HEK293 (cell line): ENCODE measurements around the gene DDX52.

ENCODE experiments used
- FEZF1 ChIP-seq: fragments of 450-650 bp; formaldehyde crosslinking; IDR thresholded peaks from 2 replicates; pipeline ENCODE4 v1.5.1; 2016; ENCODE audit warnings: missing biosample characterization, missing genetic modification characterization
- GLI4 ChIP-seq: fragments of 450-650 bp; formaldehyde crosslinking; IDR thresholded peaks from 2 replicates; pipeline ENCODE4 v1.5.1; 2016; ENCODE audit warnings: missing biosample characterization, missing genetic modification characterization
- HOXA7 ChIP-seq: sonication (generic); formaldehyde crosslinking; IDR thresholded peaks from 2 replicates; pipeline ENCODE4 v1.8.1; 2022; ENCODE audit warnings: missing genetic modification reagents, borderline replicate concordance
- MYNN ChIP-seq: fragments of 450-650 bp; formaldehyde crosslinking; IDR thresholded peaks from 2 replicates; pipeline ENCODE4 v1.5.1; 2016; ENCODE audit warnings: missing biosample characterization, missing genetic modification characterization, borderline replicate concordance
- YY2 ChIP-seq: fragments of 450-650 bp; formaldehyde crosslinking; IDR thresholded peaks from 2 replicates; pipeline ENCODE4 v1.5.1; 2016; ENCODE audit warnings: missing biosample characterization, missing genetic modification characterization
- ZBTB17 ChIP-seq: fragments of 450-650 bp; formaldehyde crosslinking; IDR thresholded peaks from 2 replicates; pipeline ENCODE4 v1.5.1; 2016; ENCODE audit warnings: missing biosample characterization, missing genetic modification characterization
- ZBTB8A ChIP-seq: fragments of 450-650 bp; formaldehyde crosslinking; IDR thresholded peaks from 2 replicates; pipeline ENCODE4 v1.5.1; 2016; ENCODE audit warnings: missing biosample characterization, missing genetic modification characterization
- ZNF121 ChIP-seq: fragments of 450-650 bp; formaldehyde crosslinking; IDR thresholded peaks from 2 replicates; pipeline ENCODE4 v1.5.1; 2016; ENCODE audit warnings: missing biosample characterization, missing genetic modification characterization
- ZNF146 ChIP-seq: fragments of 450-650 bp; formaldehyde crosslinking; IDR thresholded peaks from 2 replicates; pipeline ENCODE4 v1.5.1; 2016; ENCODE audit warnings: missing biosample characterization, missing genetic modification characterization
- ZNF184 ChIP-seq: fragments of 450-650 bp; IDR thresholded peaks from 2 replicates; pipeline ENCODE4 v1.5.1; 2018; ENCODE audit warnings: missing biosample characterization, mild to moderate bottlenecking, missing genetic modification characterization
- ZNF292 ChIP-seq: fragments of 450-650 bp; formaldehyde crosslinking; IDR thresholded peaks from 2 replicates; pipeline ENCODE4 v1.5.1; 2016; ENCODE audit warnings: low read depth, missing biosample characterization, missing genetic modification characterization, borderline replicate concordance
- ZNF324 ChIP-seq: fragments of 450-650 bp; formaldehyde crosslinking; IDR thresholded peaks from 2 replicates; pipeline ENCODE4 v1.5.1; 2016; ENCODE audit warnings: missing biosample characterization, missing genetic modification characterization
- ZNF394 ChIP-seq: fragments of 450-650 bp; formaldehyde crosslinking; IDR thresholded peaks from 2 replicates; pipeline ENCODE4 v1.5.1; 2016; ENCODE audit warnings: missing biosample characterization, missing genetic modification characterization, mild to moderate bottlenecking, moderate library complexity, borderline replicate concordance
- ZNF433 ChIP-seq: fragments of 450-650 bp; formaldehyde crosslinking; IDR thresholded peaks from 2 replicates; pipeline ENCODE4 v1.5.1; 2016; ENCODE audit warnings: missing biosample characterization, missing genetic modification characterization, low read depth
- ZNF529 ChIP-seq: fragments of 450-650 bp; formaldehyde crosslinking; IDR thresholded peaks from 2 replicates; pipeline ENCODE4 v1.5.1; 2017; ENCODE audit warnings: missing genetic modification characterization, missing biosample characterization; ENCODE audit not compliant: insufficient replicate concordance
- ZNF544 ChIP-seq: fragments of 450-650 bp; formaldehyde crosslinking; IDR thresholded peaks from 2 replicates; pipeline ENCODE4 v1.5.0; 2017; ENCODE audit warnings: missing biosample characterization, missing genetic modification characterization
- ZNF555 ChIP-seq: fragments of 450-650 bp; formaldehyde crosslinking; conservative IDR thresholded peaks from 2 replicates; pipeline ENCODE4 v1.5.1; 2017; ENCODE audit warnings: missing biosample characterization, mild to moderate bottlenecking, missing genetic modification characterization, inconsistent platforms
- ZNF610 ChIP-seq: fragments of 450-650 bp; formaldehyde crosslinking; IDR thresholded peaks from 2 replicates; pipeline ENCODE4 v1.5.1; 2016; ENCODE audit warnings: missing biosample characterization, missing genetic modification characterization, borderline replicate concordance
- ZNF621 ChIP-seq: fragments of 450-650 bp; formaldehyde crosslinking; IDR thresholded peaks from 2 replicates; pipeline ENCODE4 v1.5.1; 2017; ENCODE audit warnings: missing biosample characterization, missing genetic modification characterization
- ZNF660 ChIP-seq: fragments of 450-650 bp; IDR thresholded peaks from 2 replicates; pipeline ENCODE4 v1.5.1; 2018; ENCODE audit warnings: missing biosample characterization, mild to moderate bottlenecking, missing genetic modification characterization
- ZNF677 ChIP-seq: fragments of 450-650 bp; IDR thresholded peaks from 2 replicates; pipeline ENCODE4 v1.5.0; 2018; ENCODE audit warnings: missing biosample characterization, mild to moderate bottlenecking, missing genetic modification characterization, moderate library complexity
- ZNF701 ChIP-seq: fragments of 450-650 bp; formaldehyde crosslinking; IDR thresholded peaks from 2 replicates; pipeline ENCODE4 v1.5.1; 2016; ENCODE audit warnings: missing biosample characterization, missing genetic modification characterization
- ZNF768 ChIP-seq: fragments of 450-650 bp; formaldehyde crosslinking; IDR thresholded peaks from 2 replicates; pipeline ENCODE4 v1.5.1; 2018; ENCODE audit warnings: missing biosample characterization, mild to moderate bottlenecking, missing genetic modification characterization
- ZNF792 ChIP-seq: fragments of 450-650 bp; formaldehyde crosslinking; IDR thresholded peaks from 2 replicates; pipeline ENCODE4 v1.5.1; 2016; ENCODE audit warnings: missing biosample characterization, missing genetic modification characterization
- ZNF837 ChIP-seq: fragments of 450-650 bp; formaldehyde crosslinking; IDR thresholded peaks from 2 replicates; pipeline ENCODE4 v1.5.1; 2016; ENCODE audit warnings: missing biosample characterization, missing genetic modification characterization
- ZSCAN23 ChIP-seq: fragments of 450-650 bp; formaldehyde crosslinking; IDR thresholded peaks from 2 replicates; pipeline ENCODE4 v1.5.1; 2016; ENCODE audit warnings: missing biosample characterization, missing genetic modification characterization
- TF ChIP-seq, protein P1 (sequence below): fragments of 450-650 bp; formaldehyde crosslinking; IDR thresholded peaks from 2 replicates; pipeline ENCODE4 v1.5.1; 2017; ENCODE audit warnings: missing biosample characterization, missing genetic modification characterization
- TF ChIP-seq, protein P2 (sequence below): fragments of 450-650 bp; formaldehyde crosslinking; IDR thresholded peaks from 2 replicates; pipeline ENCODE4 v1.5.1; 2017; ENCODE audit warnings: missing biosample characterization, missing genetic modification characterization
- TF ChIP-seq, protein P3 (sequence below): fragments of 450-650 bp; formaldehyde crosslinking; conservative IDR thresholded peaks from 2 replicates; pipeline ENCODE4 v1.5.1; 2016; ENCODE audit warnings: low read depth, missing biosample characterization, missing genetic modification characterization
- TF ChIP-seq, protein P4 (sequence below): fragments of 450-650 bp; formaldehyde crosslinking; IDR thresholded peaks from 2 replicates; pipeline ENCODE4 v1.5.1; 2016; ENCODE audit warnings: missing biosample characterization, missing genetic modification characterization

The DDX52 gene

DNA sequence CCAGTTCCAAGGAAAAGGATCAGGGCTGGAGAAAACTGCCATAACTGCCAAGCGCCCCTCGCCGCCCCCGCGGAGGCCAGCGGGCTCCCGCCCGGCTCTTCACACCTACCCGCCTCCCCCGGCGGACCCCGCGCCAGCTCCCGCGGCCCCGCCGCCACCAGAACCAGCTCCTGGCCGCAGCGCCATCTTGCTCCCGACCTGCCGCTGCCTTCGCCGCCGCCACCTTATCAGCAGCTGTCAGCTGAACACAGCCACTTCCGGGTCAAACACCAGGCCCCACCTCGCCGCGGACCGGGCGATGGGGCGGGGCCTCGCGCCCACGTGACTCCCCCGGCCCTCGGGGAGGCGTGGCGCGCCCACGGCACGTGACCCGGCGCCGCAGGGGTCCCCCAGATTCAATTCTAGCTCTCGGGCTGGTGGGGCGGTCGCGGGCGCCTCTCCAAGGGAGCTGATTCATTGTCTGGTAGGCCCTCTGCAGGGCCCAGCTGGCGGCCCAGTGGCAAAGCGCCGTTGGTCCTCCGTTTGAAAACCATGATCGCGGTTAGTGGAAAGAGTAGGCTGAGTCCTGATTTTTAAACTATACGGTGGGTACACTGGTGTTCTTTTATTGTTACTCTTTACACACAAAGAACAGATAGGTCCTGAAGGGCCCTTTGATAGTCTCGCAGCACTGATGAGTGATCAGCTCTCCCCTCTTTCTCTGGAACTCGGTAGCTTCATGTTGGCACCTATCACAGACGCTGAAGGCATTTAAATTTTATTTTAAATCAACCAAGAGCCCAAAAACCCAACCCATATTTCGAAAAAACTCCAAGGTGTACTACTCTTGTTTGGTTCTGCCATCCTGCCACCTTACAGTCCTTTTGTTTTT lies 33.8 kb downstream of the DDX52 start, which contains the start of gene SYNRG (continued):
- TF ChIP-seq YY2 (tag by site-specific recombination) (peak; percentile 83), ZNF433 (tag by site-specific recombination) (no peak), ZNF792 (tag by site-specific recombination) (no peak), HOXA7 (CRISPR knock-in tag) (no peak), ZNF184 (tag by site-specific recombination) (peak; percentile 70; the same call in 1 of the 2 replicates), GLI4 (tag by site-specific recombination) (no peak), ZNF677 (tag by site-specific recombination) (no peak), MYNN (tag by site-specific recombination) (no peak), ZNF121 (0 out of 2 replicates have a peak, but pooled peaks have one; percentile 31), ZBTB17 (tag by site-specific recombination) (0 out of 2 replicates have a peak, but pooled peaks have one; percentile 24), ZNF544 (tag by site-specific recombination) (no peak), ZSCAN23 (tag by site-specific recombination) (no peak), ZNF768 (no peak), ZNF555 (no peak), ZNF292 (no peak), ZNF146 (tag by site-specific recombination) (no peak), ZNF837 (tag by site-specific recombination) (no peak), ZNF324 (tag by site-specific recombination) (no peak; the same call in 1 of the 2 replicates), ZNF621 (no peak), ZNF394 (tag by site-specific recombination) (no peak), ZNF610 (tag by site-specific recombination) (no peak), ZNF529 (tag by site-specific recombination) (no peak), FEZF1 (tag by site-specific recombination) (no peak), ZBTB8A (tag by site-specific recombination) (peak; percentile 99), ZNF701 (tag by site-specific recombination) (no peak), ZNF660 (tag by site-specific recombination) (peak; percentile 84)
- TF ChIP-seq, protein P1, sequence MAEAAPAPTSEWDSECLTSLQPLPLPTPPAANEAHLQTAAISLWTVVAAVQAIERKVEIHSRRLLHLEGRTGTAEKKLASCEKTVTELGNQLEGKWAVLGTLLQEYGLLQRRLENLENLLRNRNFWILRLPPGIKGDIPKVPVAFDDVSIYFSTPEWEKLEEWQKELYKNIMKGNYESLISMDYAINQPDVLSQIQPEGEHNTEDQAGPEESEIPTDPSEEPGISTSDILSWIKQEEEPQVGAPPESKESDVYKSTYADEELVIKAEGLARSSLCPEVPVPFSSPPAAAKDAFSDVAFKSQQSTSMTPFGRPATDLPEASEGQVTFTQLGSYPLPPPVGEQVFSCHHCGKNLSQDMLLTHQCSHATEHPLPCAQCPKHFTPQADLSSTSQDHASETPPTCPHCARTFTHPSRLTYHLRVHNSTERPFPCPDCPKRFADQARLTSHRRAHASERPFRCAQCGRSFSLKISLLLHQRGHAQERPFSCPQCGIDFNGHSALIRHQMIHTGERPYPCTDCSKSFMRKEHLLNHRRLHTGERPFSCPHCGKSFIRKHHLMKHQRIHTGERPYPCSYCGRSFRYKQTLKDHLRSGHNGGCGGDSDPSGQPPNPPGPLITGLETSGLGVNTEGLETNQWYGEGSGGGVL (tag by site-specific recombination): no peak
- TF ChIP-seq, protein P2, sequence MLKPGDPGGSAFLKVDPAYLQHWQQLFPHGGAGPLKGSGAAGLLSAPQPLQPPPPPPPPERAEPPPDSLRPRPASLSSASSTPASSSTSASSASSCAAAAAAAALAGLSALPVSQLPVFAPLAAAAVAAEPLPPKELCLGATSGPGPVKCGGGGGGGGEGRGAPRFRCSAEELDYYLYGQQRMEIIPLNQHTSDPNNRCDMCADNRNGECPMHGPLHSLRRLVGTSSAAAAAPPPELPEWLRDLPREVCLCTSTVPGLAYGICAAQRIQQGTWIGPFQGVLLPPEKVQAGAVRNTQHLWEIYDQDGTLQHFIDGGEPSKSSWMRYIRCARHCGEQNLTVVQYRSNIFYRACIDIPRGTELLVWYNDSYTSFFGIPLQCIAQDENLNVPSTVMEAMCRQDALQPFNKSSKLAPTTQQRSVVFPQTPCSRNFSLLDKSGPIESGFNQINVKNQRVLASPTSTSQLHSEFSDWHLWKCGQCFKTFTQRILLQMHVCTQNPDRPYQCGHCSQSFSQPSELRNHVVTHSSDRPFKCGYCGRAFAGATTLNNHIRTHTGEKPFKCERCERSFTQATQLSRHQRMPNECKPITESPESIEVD (tag by site-specific recombination): no peak
- TF ChIP-seq, protein P3, sequence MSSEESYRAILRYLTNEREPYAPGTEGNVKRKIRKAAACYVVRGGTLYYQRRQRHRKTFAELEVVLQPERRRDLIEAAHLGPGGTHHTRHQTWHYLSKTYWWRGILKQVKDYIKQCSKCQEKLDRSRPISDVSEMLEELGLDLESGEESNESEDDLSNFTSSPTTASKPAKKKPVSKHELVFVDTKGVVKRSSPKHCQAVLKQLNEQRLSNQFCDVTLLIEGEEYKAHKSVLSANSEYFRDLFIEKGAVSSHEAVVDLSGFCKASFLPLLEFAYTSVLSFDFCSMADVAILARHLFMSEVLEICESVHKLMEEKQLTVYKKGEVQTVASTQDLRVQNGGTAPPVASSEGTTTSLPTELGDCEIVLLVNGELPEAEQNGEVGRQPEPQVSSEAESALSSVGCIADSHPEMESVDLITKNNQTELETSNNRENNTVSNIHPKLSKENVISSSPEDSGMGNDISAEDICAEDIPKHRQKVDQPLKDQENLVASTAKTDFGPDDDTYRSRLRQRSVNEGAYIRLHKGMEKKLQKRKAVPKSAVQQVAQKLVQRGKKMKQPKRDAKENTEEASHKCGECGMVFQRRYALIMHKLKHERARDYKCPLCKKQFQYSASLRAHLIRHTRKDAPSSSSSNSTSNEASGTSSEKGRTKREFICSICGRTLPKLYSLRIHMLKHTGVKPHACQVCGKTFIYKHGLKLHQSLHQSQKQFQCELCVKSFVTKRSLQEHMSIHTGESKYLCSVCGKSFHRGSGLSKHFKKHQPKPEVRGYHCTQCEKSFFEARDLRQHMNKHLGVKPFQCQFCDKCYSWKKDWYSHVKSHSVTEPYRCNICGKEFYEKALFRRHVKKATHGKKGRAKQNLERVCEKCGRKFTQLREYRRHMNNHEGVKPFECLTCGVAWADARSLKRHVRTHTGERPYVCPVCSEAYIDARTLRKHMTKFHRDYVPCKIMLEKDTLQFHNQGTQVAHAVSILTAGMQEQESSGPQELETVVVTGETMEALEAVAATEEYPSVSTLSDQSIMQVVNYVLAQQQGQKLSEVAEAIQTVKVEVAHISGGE (tag by site-specific recombination): peak; percentile 69
- TF ChIP-seq, protein P4, sequence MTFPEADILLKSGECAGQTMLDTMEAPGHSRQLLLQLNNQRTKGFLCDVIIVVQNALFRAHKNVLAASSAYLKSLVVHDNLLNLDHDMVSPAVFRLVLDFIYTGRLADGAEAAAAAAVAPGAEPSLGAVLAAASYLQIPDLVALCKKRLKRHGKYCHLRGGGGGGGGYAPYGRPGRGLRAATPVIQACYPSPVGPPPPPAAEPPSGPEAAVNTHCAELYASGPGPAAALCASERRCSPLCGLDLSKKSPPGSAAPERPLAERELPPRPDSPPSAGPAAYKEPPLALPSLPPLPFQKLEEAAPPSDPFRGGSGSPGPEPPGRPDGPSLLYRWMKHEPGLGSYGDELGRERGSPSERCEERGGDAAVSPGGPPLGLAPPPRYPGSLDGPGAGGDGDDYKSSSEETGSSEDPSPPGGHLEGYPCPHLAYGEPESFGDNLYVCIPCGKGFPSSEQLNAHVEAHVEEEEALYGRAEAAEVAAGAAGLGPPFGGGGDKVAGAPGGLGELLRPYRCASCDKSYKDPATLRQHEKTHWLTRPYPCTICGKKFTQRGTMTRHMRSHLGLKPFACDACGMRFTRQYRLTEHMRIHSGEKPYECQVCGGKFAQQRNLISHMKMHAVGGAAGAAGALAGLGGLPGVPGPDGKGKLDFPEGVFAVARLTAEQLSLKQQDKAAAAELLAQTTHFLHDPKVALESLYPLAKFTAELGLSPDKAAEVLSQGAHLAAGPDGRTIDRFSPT (tag by site-specific recombination): peak; percentile 86
